Fibroblast of mammary gland (primary cell): Measurements from ENCODE around the gene ARHGEF10L.

Experiments used
- DNase-seq: peaks from one replicate; pipeline ENCODE4 v3.0.0-alpha.2; 2010; ENCODE audit warnings: low read depth
- H3K4me3 ChIP-seq: 2 replicates; pipeline ENCODE4 v1.5.1; 2011; ENCODE audit warnings: low read depth, mild to moderate bottlenecking, low read length, moderate library complexity; ENCODE audit not compliant: control insufficient read depth
- TF ChIP-seq, protein P1 (sequence below): conservative IDR thresholded peaks from 2 replicates; pipeline ENCODE4 v1.5.1; 2011; ENCODE audit warnings: low read depth, low read length, inconsistent platforms; ENCODE audit not compliant: control insufficient read depth, insufficient read depth

Gene ARHGEF10L

DNA sequence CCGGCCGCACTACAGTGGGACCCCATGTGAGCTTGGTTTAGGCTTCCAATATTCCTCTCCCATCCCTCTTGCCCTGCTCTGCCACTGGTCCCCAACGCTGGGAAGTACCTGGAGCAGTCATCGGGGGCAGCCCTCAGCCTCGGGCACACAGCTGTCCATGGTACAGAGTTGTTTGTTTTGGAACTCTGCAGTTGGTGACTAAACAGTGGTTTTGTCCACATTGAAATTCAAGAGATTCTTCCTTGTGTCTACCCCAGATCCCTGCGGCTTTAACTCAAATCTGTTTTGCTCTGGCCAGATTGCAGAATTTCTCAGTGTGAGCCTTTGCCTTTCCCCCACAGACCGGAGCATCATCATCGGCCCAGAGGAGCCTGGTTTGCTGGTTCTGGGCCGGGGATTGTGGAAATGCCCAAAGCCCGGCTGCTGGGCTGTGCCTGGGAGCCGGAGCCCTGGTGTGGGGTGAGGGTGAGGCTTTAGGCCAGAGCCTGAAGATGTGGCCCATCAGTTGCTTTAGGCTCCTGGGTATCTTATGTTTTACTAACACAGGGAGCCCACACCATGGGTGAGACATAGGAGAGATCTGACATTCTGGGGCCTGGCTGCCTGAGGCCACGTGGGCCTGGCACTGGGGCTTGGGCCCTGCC lies 93.2 kb downstream of the ARHGEF10L start:
- H3K4me3 ChIP-seq = no peak overlapping the region
- TF ChIP-seq, protein P1, sequence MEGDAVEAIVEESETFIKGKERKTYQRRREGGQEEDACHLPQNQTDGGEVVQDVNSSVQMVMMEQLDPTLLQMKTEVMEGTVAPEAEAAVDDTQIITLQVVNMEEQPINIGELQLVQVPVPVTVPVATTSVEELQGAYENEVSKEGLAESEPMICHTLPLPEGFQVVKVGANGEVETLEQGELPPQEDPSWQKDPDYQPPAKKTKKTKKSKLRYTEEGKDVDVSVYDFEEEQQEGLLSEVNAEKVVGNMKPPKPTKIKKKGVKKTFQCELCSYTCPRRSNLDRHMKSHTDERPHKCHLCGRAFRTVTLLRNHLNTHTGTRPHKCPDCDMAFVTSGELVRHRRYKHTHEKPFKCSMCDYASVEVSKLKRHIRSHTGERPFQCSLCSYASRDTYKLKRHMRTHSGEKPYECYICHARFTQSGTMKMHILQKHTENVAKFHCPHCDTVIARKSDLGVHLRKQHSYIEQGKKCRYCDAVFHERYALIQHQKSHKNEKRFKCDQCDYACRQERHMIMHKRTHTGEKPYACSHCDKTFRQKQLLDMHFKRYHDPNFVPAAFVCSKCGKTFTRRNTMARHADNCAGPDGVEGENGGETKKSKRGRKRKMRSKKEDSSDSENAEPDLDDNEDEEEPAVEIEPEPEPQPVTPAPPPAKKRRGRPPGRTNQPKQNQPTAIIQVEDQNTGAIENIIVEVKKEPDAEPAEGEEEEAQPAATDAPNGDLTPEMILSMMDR = no peak
- DNase-seq = peak; percentile 82

DNA sequence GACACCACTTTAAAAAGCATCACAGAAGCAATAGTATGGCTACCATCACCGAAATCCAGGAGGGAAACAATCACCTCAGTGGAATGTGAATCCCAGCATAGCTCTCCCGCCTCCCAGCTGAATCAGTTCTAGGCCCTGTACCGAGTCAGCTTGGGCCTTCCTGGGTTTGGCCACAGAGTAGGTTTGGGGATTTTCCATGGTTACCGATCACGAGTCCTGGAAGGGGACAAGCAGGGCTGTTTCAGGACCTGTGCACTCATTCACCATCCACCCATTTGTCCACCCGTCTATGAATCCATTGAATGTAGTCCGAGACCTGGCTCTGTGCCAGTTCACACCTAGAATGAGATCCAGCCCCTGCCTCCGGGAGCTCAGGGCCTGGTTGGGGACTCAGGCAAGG lies 94.2 kb downstream of the ARHGEF10L start:
- DNase-seq = peak; percentile 77
- TF ChIP-seq, protein P1 = no peak
- no peak overlapping the region for H3K4me3 ChIP-seq

DNA sequence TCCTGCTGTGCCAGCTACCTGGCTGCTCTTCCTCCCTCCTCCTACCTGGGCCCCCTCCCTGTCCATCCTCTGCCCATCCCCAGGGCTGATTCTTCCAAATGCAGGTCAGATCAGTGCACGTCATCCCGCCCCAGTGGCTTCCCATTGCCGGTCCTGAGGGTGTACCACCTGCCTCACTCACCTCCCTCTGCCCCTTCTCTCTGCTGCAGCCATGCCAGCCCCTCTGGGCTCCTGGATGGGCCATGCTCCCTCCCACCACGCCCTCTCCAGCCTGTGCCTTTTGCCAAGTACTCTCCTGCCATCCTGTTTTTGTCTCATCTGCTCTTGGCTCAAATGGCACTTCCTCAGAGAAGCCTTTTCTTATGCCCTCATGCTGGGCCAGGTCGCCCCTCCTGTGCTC lies 95.8 kb downstream of the ARHGEF10L start:
- no peak overlapping the region for H3K4me3 ChIP-seq
- DNase-seq = no peak
- TF ChIP-seq, protein P1 = no peak

DNA sequence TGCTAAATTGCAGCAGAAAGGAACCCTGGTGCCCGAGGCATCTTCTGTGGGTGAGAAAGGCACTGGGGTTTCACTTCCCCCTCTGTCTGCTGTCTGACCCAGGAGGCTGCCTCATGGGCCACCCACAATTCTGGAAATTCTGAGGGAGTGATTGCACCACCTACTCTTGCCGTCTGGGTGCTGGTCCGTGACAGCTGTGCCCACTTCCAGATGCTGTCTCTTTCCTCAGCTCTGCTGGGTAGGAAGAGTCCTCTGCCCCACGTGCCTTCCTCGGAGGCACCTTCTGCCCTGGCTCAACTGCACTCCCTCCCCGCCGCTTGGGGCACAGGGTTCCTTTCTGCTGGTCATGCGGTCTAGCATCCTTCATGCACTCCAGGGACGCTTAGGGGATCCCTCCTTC lies 96.3 kb downstream of the ARHGEF10L start:
- DNase-seq = no peak
- H3K4me3 ChIP-seq = no peak overlapping the region
- TF ChIP-seq, protein P1 = no peak

DNA sequence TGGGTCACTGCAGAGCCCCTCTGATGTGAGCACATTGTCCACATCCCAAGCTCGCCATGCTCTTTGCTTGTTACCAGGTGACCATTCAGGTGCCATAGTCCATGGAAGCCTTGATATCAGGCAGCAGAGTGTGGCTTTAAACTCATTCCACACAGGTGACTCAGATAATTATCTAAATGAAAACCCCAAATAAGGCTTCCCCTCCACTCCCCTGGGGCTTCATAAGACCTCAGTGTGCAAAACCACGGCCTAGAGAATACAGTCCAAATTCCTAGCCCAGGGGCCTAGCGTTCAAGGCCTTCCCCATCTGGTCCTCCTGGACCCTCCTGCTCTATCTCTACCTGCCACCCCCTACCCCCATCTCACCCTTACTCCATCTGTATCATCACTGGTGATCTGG lies 97.1 kb downstream of the ARHGEF10L start:
- H3K4me3 ChIP-seq = no peak overlapping the region
- peak; percentile 53 for DNase-seq
- TF ChIP-seq, protein P1 = no peak

DNA sequence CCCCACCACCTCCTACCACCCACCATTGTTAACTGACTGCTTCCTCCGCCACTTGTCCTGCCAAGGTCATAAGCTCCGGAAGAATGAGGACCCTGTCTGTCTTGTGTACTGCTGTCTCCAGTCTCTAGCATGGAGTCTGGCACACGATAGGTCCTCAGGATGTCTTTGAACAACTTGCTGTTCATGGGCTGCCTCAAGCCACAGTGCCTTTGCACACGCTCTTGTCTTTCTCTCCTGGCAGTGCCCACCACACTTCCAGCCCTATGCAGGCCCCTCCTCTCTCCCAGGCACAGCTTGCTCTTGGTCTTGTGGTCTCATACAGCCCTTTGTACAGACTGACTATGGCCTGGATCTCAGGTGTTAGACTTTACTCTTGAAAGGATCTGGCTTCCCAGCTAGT lies 97.6 kb downstream of the ARHGEF10L start:
- DNase-seq = no peak
- TF ChIP-seq, protein P1 = no peak
- H3K4me3 ChIP-seq = no peak overlapping the region

DNA sequence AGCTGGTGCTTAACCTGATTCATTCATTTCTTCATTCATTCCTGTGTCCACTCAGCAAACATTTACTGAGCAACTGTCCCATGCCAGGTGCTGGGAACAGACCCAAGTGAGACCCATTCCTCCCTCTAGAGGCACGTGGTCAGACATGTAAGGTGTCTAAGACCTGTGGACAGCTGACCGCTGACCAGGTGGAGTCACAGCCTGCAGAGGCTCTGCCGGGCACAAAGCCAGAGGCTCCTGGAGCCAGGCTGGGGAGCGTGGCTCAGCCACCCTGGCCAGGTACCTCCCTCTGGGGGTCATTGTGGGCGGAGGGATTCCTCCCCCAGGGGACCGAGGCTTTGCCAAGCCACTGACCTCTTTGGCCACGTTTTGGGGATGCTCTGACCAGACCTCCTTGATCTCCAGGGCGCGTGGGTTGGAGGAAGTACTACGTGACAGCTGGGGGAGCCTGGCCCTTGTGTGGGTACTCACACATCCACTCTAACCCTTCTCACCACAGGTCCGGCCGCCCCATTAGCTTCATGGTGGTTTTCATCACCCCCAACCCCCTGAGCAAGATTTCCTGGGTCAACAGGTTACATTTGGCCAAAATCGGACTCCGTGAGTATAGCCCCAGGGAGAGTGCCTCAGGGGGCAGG lies 100.3 kb downstream of the ARHGEF10L start:
- no peak overlapping the region for H3K4me3 ChIP-seq
- TF ChIP-seq, protein P1 = no peak
- no peak for DNase-seq
